ENCODE data around the gene NCAPH2. TPM values are rescaled to one million over a fixed set of nuclear protein-coding genes. Genes with fewer than 3 reads are reported as not detected.

NCAPH2 gene
- total RNA-seq, 1 donor from 2014 or later, result 14.4 TPM

DNA sequence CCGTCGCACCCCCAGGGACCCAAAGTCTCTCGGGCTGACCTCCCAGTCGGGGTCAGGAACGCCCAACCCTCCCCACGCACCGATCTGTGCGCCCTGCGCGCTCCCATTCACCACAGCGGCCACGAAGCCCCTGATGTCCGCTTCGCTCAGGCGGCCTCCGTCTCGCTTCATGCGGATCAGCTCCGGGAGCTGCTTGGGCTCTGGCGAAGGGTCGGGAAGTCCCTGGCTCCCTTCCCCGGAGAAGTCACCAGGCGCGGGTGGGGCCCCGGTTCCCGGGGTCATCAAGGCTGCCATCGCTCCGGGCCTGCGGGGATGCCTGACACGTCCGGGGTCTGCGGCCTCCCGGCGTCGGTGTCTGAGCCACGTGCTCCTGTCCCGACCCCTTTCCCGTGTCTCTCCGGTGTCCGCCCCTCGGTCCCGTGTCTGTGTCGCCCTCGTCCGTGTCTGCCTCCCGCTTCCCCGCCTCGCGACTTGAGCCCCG is 21.4 kb downstream of the NCAPH2 start:
- no peak for DNase-seq (ENCODE audit: low spot score)

DNA sequence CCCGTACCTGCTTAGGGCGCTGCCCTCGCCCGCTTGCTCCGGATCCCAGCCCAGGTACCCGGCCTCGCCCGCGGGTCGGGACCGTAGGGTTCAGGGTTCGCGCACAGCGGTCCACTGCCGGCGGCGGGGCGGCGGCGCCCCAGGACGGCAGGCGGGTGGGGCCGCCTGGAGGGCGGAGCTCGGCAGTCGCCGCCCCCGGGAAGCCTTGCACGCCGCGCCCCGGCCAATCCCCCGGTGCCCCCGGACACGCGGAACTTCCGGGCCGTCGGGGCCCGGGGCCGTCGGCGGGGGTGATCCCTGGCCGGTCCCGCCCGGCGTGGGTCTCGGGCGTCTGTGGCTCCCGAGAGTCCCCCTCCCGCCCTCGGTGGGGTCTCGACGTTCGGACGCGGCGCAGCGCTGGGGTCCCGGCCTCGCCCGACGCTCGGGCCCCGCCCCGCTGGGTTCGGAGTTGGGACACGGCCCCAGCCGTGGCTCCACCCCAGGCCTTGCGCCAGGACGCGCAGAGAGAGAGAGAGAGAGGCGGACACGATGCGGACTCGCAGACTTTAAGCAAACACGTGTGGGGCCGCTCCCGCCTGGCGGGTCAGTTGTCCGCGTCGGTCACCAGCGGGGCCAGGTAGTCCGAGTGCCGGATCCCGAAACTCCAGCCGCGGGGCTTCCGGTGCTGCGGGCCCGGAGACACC is 22.0 kb downstream of the NCAPH2 start, which contains the start of gene TYMP:
TYMP (minus strand) TSS at position 116 of the 683 bp plus-strand sequence. CDS start 303 bp downstream, outside the sequence.
- peak; percentile 92 for DNase-seq (ENCODE audit: low spot score)

DNA sequence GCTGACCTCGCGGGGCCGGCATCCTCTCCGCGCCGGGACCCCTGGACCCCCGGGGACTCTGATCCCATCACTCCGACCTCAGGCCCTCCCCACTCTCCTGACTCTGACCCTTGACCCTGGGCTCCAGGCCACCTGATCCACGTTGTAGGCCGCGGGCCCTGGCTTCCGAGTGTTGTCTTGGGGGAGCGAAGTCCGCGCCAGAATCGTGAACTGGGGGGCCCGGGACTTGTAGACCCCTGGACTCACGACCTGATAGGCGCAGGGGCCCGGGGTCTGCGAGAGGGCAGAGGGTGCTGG is 22.5 kb downstream of the NCAPH2 start:
- no peak for DNase-seq (ENCODE audit: low spot score)

DNA sequence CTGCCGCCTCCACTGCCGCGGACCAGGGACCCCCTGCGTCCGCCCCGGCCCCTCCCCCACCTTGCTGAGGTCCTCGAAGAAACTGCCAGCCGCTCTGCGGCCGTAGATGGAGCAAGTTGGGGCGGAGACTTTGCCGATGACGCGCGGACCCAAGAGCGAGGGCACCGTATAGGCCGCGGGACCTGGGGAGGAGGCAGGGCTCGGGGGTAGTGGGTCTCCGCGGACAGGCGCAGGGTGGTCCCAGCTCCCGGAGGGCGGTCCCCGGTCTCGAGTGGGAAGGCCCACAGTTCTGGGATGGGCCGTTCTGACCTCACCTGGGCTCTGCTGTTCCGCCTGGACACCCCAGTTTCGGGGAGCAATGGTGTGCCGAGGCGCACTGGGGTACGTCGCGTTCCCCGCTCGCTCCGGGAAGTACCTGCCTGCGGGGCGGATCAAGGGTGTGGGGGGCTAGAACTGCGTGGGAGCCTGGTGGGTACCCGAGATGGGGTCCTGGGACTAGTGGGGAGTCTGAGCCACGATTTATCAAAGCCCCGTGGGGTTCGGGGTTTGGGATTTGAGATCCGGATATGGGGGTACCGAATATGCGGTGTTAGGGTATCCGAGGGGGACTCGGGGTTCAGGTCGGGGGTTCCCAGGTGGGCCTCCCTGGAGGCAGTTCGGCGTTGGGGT is 23.0 kb downstream of the NCAPH2 start:
- DNase-seq (ENCODE audit: low spot score), result peak; percentile 94

DNA sequence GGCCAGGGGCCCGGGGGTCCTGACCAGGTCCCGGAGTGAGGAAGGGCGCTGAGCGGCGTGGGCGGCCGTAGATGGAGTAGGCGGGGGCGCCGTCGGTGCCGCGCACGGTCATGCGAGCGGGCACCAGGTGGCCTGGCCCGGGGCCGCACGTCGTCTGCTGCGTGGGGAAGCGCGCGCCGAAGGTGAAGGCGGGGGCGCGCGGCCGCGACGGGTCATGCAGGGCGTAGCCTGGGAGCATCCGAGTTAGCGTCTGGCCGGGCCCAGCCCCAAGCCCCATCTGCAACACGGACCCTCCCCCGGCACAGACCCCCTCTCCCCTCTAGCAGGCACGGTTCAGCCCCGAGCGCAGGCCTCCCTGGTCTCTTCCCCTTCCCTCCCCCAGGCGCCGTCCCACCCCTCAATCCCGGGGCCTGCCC is 23.5 kb downstream of the NCAPH2 start:
- DNase-seq (ENCODE audit: low spot score), result peak; percentile 76

DNA sequence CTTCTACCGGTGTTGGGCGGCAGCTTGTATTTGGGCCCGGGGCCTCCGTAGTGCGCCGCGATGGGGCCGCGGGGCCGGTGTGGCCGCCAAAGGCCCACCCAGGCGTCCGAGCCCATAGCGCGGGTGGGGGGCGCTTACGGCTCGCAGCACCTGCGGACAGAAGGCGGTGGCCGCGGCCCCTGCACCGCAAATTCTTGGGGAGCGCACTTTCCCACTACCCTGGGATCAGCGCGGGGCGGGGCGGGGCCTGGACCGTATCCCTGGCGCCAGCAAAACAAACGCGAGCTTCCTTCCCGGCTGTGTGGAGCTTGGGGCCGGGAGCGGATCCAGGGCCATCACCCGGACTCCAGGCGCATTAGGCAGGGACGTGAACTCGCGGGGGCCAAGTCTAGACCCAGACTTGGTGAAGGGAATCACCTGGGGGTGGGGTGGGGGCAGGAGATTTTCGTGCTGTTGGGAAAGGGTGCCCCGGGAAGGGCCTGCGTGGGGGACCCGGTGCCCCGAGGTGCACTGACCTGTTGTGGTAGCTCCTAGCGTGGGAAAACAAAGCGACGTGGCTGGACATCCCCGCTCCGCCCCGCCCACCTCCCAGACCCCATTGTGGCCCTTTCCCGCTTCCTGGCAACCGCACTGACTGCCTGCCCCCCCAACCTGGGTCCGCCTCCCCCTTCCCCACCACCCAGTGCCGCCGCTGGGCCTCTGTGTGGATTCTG is 24.1 kb downstream of the NCAPH2 start:
- DNase-seq (ENCODE audit: low spot score), result peak; percentile 84

DNA sequence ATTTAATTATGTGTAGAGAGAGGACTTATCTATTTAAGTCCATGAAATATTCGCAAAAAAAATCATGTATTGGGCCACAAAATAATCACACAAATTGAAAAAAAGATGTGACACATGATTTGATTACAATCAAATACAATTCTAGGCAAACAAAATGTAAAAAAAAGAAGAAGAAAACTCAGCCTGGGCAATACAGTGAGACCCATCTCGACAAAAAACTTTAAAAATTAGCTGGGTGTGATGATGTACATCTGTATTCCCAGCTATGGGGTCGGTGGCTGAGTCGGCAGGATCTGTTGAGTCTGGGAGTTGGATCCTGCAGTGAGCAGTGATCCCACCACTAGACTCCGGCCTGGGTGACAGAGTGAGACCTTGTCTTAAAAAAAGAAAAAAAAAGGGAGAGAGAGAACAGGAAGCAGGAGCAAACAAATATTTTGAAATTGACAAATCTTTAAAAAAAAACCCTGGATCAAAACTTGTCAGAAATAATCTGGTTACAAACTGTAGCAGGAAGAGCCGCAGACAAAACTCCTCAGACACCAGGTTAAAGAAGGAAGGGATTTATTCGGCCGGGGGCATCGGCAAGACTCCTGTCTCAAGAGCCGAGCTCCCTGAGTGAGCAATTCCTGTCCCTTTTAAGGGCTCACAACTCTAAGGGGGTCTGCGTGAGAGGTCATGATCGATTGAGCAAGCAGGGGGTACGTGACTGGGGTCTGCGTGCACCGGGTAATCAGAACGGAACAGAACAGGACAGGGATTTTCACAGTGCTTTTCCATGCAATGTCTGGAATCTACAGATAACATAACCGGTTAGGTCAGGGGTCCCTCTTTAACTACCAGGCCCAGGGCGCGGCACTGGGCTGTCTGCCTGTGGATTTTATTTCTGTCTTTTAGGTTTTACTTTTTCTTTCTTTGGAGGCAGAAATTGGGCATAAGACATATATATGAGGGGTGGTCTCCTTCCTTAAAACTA is 25.1 kb downstream of the NCAPH2 start:
- peak; percentile 52 for DNase-seq (ENCODE audit: low spot score)

DNA sequence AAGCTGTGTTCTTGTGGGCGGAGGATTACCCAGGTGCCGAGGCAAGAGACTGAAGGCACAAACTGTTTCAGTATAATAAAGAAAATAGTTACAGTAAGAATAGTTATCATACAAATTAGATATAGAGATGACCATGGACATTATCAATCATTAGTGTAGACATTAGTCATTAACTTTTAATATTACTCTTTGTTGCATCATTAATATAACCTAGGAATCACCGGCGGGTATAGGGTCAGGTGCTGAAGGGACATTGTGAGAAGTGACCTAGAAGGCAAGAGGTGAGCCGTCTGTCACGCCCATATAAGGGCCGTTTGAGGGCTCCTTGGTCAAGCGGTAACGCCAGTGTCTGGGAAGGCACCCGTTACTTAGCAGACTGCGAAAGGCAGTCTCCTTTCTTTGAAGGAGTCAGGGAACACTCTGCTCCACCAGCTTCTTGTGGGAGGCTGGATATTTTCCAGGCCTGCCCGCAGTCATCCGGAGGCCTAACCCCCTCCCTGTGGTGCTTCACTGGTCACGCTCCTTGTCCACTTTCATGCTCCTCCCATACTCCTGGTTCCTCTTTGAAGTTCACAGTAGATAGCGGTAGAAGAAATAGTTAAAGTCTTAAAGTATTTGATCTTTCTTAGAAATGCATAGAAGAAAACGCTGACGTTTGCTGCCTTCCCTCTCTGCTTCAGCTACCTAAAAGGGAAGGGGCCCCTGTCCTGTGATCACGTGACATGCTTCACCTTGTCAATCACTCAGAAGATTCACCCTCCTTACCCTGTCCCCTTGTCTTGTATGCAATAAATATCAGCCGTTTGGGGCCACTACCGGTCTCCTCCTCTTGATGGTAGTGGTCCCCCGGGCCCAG is 26.1 kb downstream of the NCAPH2 start:
- peak; percentile 87 for DNase-seq (ENCODE audit: low spot score)

DNA sequence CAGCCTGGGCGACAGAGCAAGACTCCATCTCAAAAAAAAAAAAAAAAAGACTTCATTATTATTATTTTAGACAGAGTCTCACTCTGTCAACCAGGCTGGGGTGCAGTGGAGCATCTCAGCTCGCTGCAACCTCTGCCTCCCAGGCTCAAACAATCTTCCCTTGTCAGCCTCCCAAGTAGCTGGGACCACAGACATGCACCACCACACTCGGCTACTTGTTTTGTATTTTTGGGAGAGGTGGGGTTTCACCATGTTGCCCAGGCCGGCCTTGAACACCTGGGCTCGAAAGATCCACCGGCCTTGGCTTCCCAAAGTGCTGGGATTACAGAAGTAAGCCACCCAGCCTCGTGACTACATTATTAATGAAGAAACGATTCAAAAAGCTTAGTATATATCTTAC is 27.1 kb downstream of the NCAPH2 start:
- DNase-seq (ENCODE audit: low spot score), result no peak

DNA sequence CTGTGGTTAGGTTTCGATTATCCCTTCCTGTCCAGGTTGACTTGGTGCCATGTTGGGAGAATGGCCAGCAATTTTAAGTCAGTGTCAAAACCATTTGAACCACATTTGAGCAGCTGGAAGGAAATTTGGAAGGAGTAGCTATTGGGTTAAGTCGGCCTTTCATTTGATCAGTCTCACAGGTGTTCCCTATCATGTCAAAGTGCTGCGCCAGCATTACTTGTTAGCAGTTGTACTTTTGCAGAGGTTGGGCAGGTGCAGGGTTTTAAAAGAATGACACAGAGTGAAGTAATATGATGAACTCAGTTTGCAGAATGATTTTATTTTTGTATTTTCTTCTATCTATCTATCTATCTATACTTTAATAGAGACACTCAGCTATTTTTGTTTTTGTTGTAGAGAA is 28.2 kb downstream of the NCAPH2 start:
- DNase-seq (ENCODE audit: low spot score), result no peak

DNA sequence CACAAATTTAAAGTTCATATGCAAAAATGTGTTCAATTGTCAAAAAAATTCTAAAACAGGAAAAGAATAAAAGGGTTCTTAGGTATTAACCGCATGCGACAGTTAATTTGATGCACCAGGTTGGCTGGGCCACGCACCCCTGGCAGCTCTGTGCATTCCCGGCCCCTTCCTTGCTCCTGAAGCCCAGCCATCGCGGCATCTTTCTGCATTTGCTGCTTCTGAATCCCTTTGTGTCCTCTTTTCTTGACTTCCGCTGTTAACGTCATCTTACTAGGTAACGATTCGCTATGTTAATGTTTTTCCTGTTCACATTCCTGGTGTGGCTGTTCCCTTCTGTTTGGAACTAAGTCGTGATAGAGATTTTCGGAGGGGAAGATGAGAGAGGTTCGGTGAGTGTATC is 29.7 kb downstream of the NCAPH2 start:
- no peak for DNase-seq (ENCODE audit: low spot score)

DNA sequence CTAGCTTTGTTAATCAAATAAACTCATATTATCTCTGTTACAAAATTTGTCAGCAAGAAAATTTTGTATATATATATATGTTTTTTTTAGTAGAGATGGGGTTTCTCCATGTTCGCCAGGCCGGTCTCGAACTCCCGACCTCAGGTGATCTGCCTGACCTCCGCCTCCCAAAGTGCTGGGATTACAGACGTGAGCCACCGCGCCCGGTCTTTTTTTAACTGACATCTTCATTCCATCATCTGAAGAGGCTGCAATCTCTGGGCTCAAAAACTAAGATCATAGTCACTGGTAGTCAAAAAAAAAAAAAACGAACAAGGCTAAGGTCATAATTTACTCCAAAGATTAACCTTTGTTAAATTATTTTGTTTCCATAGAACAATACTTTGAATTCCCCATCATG is 32.4 kb downstream of the NCAPH2 start:
- no peak for DNase-seq (ENCODE audit: low spot score)

DNA sequence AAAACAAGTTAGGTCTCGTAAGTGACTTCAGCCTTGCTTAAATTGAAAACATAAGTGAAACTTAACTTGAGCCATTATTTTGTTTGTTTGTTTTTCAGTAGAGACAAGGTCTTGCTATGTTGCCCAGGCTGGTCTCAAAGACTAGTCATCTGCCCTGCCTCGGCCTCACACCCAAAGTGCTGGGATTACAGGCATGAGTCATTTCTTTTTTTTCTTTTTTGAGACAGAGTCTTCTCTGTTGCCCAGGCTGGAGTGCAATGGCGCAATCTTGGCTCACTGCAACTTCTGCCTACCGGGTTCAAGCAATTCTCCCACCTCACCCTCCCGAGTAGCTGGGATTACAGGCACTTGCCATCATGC is 33.6 kb downstream of the NCAPH2 start:
- peak; percentile 40 for DNase-seq (ENCODE audit: low spot score)

DNA sequence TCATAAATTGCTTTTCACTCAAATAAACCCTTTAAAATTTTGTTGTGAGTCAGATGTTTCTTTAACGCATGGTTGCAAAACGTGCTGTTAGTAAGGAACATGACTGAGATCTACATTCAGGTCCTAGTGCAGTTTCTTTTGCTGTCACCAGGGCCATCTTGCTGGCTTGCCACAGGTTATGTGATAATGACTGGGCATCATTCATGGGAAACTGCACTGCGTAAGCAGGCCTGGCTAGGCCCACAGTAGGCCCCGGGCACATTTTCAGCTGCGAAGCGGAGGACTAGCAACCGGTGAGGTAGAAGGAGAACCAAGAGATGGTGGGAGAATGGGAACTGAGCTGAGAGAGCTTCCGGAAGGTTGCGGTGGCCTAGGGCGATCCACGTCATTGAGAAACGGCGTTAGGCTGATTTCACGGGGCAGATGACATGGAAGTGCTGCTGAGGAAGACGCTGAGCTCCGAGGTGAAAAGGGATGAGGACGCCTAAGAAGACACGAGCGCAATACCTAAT is 34.4 kb downstream of the NCAPH2 start:
- DNase-seq (ENCODE audit: low spot score), result no peak

DNA sequence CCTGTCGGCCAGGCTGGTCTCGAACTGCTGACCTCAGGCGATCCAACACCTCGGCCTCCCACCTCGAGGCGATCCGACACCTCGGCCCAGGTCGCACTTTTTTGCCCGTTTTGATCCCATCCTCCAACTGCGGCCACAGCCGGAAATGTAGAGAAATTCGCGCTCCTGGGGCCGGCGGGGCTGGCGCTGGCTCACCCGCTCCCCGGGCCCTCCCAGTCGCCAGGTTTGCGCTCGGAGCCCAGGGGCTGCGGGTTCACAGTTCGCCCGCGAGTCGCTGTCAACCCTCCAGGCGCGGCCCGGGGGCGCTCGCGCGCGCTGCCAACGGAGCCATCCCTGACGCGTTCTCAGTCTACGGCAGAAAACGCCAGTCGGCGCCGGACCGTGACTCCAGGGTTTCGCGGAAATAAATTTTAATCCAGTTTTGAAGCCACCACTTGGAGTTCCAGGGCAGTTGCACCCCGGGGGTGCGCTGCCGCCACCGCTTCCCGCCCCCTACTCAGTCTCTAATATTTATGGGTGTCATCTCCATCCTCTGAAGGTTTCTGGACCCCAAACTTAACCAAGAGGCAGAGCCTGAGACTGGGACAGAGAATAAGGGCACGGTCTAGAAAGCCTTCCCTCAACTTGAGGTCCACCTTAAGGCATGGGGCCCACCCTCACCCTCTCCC is 36.2 kb downstream of the NCAPH2 start:
- peak; percentile 63 for DNase-seq (ENCODE audit: low spot score)

DNA sequence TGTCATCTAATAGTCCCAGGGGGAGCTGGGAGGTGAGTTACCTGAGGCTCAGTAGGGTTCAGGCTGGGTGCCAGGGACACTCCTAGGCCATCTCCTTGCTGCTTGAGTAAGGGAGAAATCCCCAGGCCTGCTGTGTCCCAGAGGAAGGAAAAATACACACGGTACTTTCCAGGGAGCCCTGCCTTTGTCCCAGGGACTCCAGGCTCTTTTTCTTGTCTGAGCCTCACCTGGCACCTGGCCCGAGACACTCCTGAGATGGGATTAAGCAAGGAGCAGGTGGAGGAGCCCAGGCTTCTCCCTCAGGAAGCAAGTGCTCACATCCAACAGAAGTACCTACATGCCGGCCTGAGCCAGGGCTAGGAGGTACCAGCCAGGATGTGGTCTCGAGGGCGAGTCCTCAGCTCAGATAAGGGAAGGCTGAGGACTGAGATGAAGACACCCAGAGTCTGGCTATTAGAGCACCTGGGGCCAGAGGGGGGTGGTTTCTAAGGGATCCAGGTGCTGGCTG is 36.8 kb downstream of the NCAPH2 start:
- no peak for DNase-seq (ENCODE audit: low spot score)

DNA sequence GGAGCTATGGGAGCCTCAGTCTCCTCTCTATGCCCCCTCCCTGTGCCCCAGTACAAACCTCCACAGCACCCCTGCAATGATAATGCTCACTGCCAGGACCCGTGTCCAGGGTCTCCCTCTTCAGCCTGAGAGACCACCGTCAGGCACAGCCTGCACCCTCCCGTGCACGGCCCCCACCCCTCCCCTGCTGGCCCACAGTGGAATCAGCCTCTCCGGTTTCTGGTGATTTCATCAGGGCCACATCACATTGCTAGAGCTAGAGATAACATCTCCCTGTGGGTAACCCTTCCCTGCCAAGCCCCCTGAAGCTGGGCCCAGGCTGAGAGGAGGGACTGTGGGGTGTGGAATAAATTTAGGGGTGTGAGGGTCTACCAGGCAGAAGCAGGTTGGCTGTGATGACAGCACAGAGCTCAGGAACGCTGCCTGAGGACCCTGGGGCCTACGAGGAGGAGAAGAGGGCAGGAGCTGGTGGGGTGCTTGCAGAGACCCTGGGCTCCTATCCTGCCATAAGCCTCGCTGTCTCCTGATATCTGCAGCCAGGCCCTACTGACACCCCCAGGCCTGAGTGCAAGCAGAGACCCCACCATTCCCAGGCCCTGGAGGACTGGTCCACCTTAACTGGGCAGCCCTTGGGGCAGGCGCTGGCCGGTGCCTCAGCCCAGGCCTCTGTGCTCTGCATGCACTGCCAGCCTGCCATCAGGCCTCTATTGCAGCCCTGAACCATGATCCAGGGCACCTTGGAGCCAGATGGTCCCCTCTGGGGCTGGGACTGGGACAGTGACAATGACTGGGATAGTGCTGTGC is 37.7 kb downstream of the NCAPH2 start, which contains the start of gene KLHDC7B:
KLHDC7B (plus strand) TSS at position 378 of the 804 bp plus-strand sequence; CDS start at position 723, 345 bp downstream.
- peak; percentile 50 for DNase-seq (ENCODE audit: low spot score)

Data from umbilical cord (tissue), 2 donors.